Tibial artery (tissue), 4 donors: Measurements from ENCODE around the gene FAAP100.
A peak's percentile ranks its signal among the peaks of the same experiment; 100 is the strongest.

Experiments used
- DNase-seq, 2 donors: peaks; one replicate each; pipeline ENCODE4 v3.0.0-alpha.2; 2019
- H3K27ac ChIP-seq, 2 donors: fragments of 200-600 bp; sonication (generic) in 1 of 2; 1 replicate in 1 of 2; 2 replicates in 1 of 2; pipeline ENCODE4 v1.5.1; 2018 to 2019; ENCODE audit warnings: mild to moderate bottlenecking in 1 of 2
- H3K27me3 ChIP-seq, 2 donors: fragments of 200-600 bp; sonication (generic) in 1 of 2; one replicate each; pipeline versions ENCODE4 v1.5.1 to v1.6.0; 2016 to 2019
- H3K36me3 ChIP-seq, 3 donors: fragments of 200-600 bp; sonication (generic) in 2 of 3; one replicate each; pipeline ENCODE4 v1.5.1; 2016 to 2019; ENCODE audit warnings: mild to moderate bottlenecking in 2 of 3
- H3K4me1 ChIP-seq, 4 donors: fragments of 200-600 bp; sonication (generic) in 2 of 4; 1 replicate in 3 of 4; 2 replicates in 1 of 4; pipeline ENCODE4 v1.5.1; 2016 to 2019
- H3K4me3 ChIP-seq, 2 donors: fragments of 200-600 bp; sonication (generic) in 1 of 2; 1 replicate in 1 of 2; 2 replicates in 1 of 2; pipeline ENCODE4 v1.5.1; 2018 to 2019; ENCODE audit warnings: mild to moderate bottlenecking in 2 of 2
- H3K9me3 ChIP-seq, 3 donors: fragments of 200-600 bp; sonication (generic) in 1 of 3; one replicate each; pipeline ENCODE4 v1.5.1; 2016 to 2019
- intact Hi-C: fragments of 100-400 bp; cut with DNase I; formaldehyde crosslinking; loops from one replicate; pipeline ENCODE4 v1.15.0; 2023; ENCODE audit warnings: low total_unique reads
- TF ChIP-seq, protein P1 (sequence below), 2 experiments: fragments of 200-600 bp in 1 of 2; fragments of 450-650 bp in 1 of 2; IDR thresholded peaks; one replicate each; pipeline ENCODE4 v1.5.1; 2017 to 2019; ENCODE audit warnings: antibody characterized with exemption in 2 of 2, mild to moderate bottlenecking in 1 of 2, moderate library complexity in 1 of 2

Gene FAAP100

DNA sequence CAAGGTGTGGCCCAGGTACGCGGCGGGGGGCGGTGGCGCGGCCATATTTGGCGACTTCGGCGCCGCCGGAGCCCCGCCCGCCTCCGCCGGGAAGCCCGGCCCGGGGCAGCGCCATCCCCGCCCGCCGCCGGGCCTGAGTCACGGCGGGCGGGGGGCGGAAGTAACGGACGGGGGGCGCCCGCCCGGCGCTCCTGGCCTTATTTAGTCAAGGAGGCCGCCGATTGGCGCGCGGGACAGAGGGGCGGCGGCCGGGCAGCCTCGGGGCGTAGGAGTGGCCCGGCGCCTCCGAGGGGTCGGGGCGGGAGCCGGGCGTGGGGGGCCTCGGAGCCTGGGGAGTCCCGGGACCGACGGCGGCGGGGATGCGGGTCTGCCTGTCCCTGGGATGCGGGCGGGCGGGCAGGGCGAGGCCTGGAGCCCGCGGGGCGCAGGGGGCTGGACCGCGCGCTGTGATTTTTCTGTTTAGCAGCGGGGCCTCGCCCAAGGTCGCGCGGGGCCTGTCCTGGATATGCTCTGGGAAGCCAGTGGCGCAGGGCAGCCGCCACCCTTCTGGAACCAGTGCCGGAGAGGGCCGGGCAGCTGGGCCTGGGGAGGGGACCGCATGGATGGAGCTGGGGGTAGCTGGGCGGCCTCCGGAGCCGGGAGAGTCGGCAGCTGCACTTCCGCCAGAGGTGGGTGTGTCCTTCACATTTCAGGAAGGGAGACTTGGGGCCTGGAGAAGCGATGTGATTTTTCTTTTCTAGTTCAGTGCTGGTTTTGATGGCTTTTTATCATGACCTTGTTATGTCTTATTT, 37.2 kb downstream of the FAAP100 start:
- Histone ChIP-seq H3K27ac (peak overlapping the region; percentile 97 to 100), H3K4me3 (peak overlapping the region; percentile 92 to 99), H3K9me3 (no peaks in the 10 kb centered on the region), H3K36me3 (peaks cover 23 to 26% (median 25%) of the 10 kb centered on the region in 3 donors), H3K4me1 (peaks cover 0 to 51% (median 39%) of the 10 kb centered on the region in 4 donors), H3K27me3 (no peaks in the 10 kb centered on the region)
- TF ChIP-seq, protein P1, sequence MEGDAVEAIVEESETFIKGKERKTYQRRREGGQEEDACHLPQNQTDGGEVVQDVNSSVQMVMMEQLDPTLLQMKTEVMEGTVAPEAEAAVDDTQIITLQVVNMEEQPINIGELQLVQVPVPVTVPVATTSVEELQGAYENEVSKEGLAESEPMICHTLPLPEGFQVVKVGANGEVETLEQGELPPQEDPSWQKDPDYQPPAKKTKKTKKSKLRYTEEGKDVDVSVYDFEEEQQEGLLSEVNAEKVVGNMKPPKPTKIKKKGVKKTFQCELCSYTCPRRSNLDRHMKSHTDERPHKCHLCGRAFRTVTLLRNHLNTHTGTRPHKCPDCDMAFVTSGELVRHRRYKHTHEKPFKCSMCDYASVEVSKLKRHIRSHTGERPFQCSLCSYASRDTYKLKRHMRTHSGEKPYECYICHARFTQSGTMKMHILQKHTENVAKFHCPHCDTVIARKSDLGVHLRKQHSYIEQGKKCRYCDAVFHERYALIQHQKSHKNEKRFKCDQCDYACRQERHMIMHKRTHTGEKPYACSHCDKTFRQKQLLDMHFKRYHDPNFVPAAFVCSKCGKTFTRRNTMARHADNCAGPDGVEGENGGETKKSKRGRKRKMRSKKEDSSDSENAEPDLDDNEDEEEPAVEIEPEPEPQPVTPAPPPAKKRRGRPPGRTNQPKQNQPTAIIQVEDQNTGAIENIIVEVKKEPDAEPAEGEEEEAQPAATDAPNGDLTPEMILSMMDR (IDR thresholded peaks at IDR 0.05), result no peak
- DNase-seq, result peak; percentile 87 to 94
- intact Hi-C loops, result loop anchor here (5.0 kb wide), 1 partner anchor 87 kb away; no protein-coding TSS in a partner anchor

DNA sequence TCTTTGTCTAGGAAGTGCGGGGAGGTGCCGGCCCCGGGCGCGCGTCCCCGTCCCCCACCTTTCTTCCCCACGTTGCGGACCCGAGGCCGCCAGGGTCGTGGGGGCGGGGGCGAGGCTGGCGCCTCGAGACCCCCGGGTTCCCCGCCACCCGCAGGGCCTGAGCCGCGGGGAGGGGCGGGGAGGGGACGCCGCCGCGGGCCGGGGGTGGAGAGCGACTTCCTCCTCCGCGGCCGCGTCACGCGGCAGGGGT, 37.7 kb downstream of the FAAP100 start:
- Histone ChIP-seq H3K27me3 (no peaks in the 10 kb centered on the region), H3K27ac (peak overlapping the region; percentile 97 to 100), H3K4me1 (peaks cover 0 to 49% (median 34%) of the 10 kb centered on the region in 4 donors), H3K4me3 (peak overlapping the region; percentile 92 to 99), H3K9me3 (no peaks in the 10 kb centered on the region), H3K36me3 (peaks cover 28 to 31% (median 30%) of the 10 kb centered on the region in 3 donors)
- intact Hi-C loops, result no loop called here
- TF ChIP-seq, protein P1 (IDR thresholded peaks at IDR 0.05), result no peak
- DNase-seq, result no peak

DNA sequence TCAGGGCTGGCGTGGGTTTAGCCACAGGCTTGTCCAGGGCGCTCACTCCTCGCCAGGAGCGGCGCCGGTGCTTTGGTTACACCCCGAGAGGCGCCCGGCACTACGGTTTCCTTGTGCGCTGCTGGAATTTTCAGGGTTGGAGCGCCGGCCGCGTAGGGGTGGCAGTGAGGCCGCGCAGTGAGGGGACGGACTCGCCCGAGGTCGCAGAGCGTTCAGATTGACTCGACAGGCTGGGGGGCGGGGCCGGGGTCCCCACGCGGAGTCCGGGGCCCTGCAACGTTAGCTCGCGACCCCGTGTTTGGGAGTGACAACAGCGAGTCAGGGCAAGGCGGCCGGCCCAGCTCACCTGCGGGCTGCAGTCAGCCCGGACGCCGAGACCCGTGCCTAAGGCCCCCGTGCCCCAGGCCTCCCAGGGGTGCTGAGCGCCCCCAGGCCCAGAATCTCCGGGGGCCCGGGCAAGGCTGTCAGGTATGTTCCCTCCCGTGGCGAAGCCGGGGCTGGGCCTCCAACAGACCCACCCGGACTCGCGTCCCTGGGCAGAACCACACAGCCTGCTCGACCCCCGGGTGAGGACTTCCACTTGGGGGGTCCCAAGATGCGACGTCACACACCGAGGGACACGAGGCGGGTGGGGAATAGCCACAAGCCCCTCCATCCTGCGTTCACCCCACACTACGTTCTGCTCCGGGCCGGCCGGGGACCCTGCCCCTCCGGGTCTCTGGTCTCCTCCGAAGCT, 38.2 kb downstream of the FAAP100 start:
- TF ChIP-seq, protein P1 (IDR thresholded peaks at IDR 0.05), result no peak
- Histone ChIP-seq H3K4me1 (peaks cover 0 to 49% (median 29%) of the 10 kb centered on the region in 4 donors), H3K4me3 (peak overlapping the region; percentile 92 to 99), H3K36me3 (peaks cover 33 to 36% (median 35%) of the 10 kb centered on the region in 3 donors), H3K27ac (peak overlapping the region; percentile 97 to 100), H3K27me3 (no peaks in the 10 kb centered on the region), H3K9me3 (no peaks in the 10 kb centered on the region)
- intact Hi-C loops, result no loop called here
- peak; percentile 67 to 86 for DNase-seq

DNA sequence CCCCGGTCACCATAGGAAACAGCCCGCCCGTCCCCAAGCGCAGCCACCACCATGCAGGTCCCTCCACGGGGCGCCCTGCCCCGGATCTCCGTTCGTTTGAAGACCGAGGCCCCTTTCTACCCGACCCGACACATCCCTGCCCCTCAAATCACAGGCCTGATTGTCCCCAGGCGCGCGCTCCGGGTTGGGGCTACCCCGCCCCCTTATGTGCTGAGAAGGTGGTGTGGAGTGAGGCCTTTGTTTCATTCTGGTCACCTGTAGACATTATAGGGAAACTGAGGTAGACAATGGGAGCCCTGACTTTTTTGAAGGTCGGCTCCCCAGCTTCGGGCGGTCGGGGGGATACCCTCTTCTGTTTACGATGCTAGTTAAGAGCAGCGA, 38.8 kb downstream of the FAAP100 start:
- DNase-seq, result peak; percentile 79 to 88
- H3K9me3 ChIP-seq, result no peaks in the 10 kb centered on the region
- peaks cover 38 to 41% (median 41%) of the 10 kb centered on the region in 3 donors for H3K36me3 ChIP-seq
- intact Hi-C loops, result no loop called here
- peaks cover 0 to 49% (median 27%) of the 10 kb centered on the region in 4 donors for H3K4me1 ChIP-seq
- peak overlapping the region; percentile 97 to 100 for H3K27ac ChIP-seq
- H3K4me3 ChIP-seq, result peak overlapping the region; percentile 92 to 99
- TF ChIP-seq, protein P1 (IDR thresholded peaks at IDR 0.05), result no peak
- no peaks in the 10 kb centered on the region for H3K27me3 ChIP-seq

DNA sequence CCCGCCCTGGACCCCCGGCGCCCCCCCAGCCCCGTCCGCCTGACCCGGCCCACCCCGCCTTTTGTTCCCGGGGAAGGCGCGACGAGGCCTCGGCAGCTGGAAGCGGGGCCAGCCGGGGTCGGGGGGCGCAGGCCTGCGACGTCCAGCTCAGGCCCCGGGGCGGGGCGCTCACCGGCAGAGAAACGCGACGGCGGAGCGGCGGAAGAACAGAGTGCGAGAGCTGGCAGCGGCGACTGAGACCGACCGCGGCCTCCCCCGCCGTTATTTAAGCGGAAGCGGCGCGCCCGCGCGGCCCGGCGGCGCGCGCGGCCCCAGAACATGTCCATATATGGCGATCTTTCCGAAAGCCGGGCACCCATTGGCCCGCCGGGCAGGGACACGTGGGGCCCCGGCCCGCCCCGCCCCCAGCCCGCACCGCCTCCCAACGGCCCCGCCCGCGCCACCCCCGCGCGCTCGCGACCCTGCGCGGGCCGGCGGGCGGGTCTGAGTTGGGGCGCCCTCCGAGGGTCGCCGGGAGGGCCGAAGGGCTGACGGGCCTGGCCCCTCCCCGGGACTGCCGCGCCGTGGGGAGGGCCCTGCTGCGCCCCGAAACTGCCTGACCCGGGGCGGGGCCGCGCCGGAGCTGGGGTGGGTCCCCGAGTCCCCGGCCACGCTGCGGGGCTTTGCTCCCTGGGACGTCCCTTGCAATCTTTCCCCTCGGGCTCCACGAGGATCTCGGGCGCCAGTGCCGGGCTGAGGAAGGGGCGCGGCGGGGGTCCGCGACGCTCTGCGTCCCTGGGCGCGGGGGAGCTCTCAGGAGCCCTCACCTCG, 39.4 kb downstream of the FAAP100 start, which contains the start of gene ACTG1:
Gene ACTG1 (minus strand): TSS at position 238 of the 810 bp plus-strand sequence. CDS start 445 bp downstream, outside the sequence.
- H3K4me1 ChIP-seq, result peaks cover 0 to 45% (median 25%) of the 10 kb centered on the region in 4 donors

More for the DNA sequence above, 39.4 kb downstream of the FAAP100 start, which contains the start of gene ACTG1:
- intact Hi-C loops, result no loop called here
- Histone ChIP-seq H3K36me3 (peaks cover 43 to 47% (median 46%) of the 10 kb centered on the region in 3 donors), H3K27me3 (no peaks in the 10 kb centered on the region), H3K4me3 (peak within 1 kb of the TSS; percentile 92 to 99), H3K27ac (peak within 1 kb of the TSS; percentile 97 to 100), H3K9me3 (no peaks in the 10 kb centered on the region)
- TF ChIP-seq, protein P1 (IDR thresholded peaks at IDR 0.05), result no peak
- DNase-seq, result peak; percentile 90 to 96
